Activated naive CD8-positive, alpha-beta T cell (primary cell): Measurements from ENCODE around the gene RBM33.

ENCODE experiments used
- H3K27ac Mint-ChIP-seq: one replicate; pipeline ENCODE4 v1.8.0; 2021; ENCODE audit warnings: mixed read lengths
- H3K27me3 Mint-ChIP-seq: one replicate; pipeline ENCODE4 v1.8.0; 2021; ENCODE audit warnings: mixed read lengths
- H3K36me3 Mint-ChIP-seq: one replicate; pipeline ENCODE4 v1.8.0; 2021; ENCODE audit warnings: mixed read lengths
- H3K4me1 Mint-ChIP-seq: one replicate; pipeline ENCODE4 v1.8.0; 2021; ENCODE audit warnings: low read depth, mixed read lengths
- H3K4me3 Mint-ChIP-seq: one replicate; pipeline ENCODE4 v1.8.0; 2021; ENCODE audit warnings: mild to moderate bottlenecking, mixed read lengths
- H3K9me3 Mint-ChIP-seq: one replicate; pipeline ENCODE4 v1.8.0; 2021; ENCODE audit warnings: low read depth, mixed read lengths

RBM33 gene

DNA sequence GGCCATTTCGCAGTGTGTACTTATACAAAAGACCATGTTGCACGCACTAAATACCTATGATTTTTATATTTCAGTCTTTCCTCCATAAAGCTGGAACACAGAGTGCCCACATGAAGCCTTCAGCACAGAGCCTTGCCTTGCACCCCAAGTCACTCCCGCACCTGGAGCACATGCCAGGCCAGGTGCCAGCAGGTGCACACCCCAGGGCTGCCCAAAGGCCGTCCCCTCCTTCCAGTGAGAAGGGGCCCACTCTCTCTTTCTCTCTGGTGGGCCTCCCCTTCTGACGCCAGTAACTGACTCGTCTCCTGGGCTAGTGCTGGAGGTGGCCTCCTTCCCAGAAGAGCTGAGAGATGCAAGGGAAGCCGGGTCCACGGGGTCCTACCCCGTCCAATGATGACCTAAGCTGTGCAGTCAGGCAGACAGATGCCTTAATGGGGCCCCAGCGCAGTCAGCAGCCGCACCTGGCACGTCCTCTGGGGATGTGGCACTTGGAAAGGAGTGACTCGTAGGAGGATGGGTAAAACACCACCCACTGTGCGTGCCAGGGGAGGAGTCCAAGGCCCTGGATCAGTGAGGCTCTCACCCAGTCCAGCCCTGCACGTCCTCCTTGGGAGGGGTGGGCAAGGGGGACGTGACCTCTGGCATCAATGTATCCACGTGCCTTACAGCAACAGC lies 185.5 kb downstream of the RBM33 start:
- Mint-ChIP-seq H3K9me3 (no peaks in the 10 kb centered on the region), H3K36me3 (no peaks in the 10 kb centered on the region), H3K4me3 (no peak overlapping the region), H3K4me1 (no peaks in the 10 kb centered on the region), H3K27me3 (peaks cover 4% of the 10 kb centered on the region), H3K27ac (no peak overlapping the region)
